Measurements from ENCODE around the gene TMEM200A. TPM values are rescaled to one million over a fixed set of nuclear protein-coding genes. Genes with fewer than 3 reads are reported as not detected.

Gene TMEM200A
- total RNA-seq, 2 donors from 2014 or later, result 0.66 to 1.0 TPM

DNA sequence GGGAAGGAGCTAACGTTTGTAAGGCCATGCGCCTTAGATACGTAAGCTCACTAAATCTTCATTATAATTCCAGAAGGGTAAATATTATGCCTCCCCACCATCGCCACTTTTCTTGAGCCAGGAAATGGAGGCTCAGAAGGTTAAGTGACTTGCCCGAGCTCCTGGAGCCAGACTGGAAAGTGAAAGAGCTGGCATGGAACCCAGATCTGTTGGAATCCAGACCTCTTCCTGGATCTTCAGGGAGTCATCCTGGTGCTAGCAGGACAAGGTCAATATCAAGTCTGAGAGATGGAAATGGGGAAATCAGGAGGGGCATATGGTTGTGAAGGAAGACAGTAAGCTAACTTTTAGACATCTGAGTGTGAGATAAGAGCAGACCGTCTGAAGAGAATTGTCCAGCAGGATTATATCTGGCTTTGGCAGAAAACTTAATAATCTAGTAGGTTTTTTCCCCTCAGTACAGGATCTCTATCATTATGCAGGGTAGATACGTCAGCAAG, 6.2 kb downstream of the TMEM200A start:
- DNase-seq, result no peak
- H3K27me3 ChIP-seq, result no peaks in the 10 kb centered on the region

DNA sequence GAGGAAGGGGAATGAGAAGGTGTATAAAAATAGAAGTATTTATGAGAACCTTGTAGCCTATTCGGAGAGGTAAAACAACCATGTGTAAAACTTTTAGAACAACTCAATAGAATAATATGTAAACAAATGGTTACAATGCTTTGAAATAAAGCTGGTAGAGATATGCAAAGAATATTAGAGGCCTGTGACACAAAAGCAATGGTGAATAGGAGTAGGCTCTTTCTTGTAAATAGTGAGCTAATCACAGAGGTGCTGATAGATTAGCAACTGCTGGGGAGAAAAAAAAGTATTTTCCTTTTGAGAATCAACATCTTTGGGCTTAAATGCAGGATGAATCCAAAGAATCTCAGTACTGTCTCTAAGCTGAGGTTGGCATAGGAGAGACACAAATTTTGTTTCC, 7.0 kb downstream of the TMEM200A start:
- Histone ChIP-seq H3K27me3 (no peaks in the 10 kb centered on the region), H3K4me1 (no peaks in the 10 kb centered on the region), H3K4me3 (no peak overlapping the region), H3K36me3 (replicated peaks in 1 of 2; ENCODE audit: insufficient read depth in 1 of 2, low read depth in 2 of 2) (no peaks in the 10 kb centered on the region), H3K27ac (no peak overlapping the region), H3K9me3 (no peaks in the 10 kb centered on the region)
- intact Hi-C loops (cut with DNase I), result no loop called here
- TF ChIP-seq, protein P1, sequence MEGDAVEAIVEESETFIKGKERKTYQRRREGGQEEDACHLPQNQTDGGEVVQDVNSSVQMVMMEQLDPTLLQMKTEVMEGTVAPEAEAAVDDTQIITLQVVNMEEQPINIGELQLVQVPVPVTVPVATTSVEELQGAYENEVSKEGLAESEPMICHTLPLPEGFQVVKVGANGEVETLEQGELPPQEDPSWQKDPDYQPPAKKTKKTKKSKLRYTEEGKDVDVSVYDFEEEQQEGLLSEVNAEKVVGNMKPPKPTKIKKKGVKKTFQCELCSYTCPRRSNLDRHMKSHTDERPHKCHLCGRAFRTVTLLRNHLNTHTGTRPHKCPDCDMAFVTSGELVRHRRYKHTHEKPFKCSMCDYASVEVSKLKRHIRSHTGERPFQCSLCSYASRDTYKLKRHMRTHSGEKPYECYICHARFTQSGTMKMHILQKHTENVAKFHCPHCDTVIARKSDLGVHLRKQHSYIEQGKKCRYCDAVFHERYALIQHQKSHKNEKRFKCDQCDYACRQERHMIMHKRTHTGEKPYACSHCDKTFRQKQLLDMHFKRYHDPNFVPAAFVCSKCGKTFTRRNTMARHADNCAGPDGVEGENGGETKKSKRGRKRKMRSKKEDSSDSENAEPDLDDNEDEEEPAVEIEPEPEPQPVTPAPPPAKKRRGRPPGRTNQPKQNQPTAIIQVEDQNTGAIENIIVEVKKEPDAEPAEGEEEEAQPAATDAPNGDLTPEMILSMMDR (IDR thresholded peaks at IDR 0.05), result no peak
- no peak for TF ChIP-seq POLR2A (IDR thresholded peaks at IDR 0.05)
- WGBS, 2 donors, result 74 to 92% methylated on average over 1 of the region's 1 CpG
- no peak for DNase-seq
- ATAC-seq, result no peak

More for the DNA sequence above, 6.2 kb downstream of the TMEM200A start:
- no peak for TF ChIP-seq POLR2A (IDR thresholded peaks at IDR 0.05)
- TF ChIP-seq, protein P1 (IDR thresholded peaks at IDR 0.05), result no peak
- H3K4me1 ChIP-seq, result no peaks in the 10 kb centered on the region
- intact Hi-C loops (cut with DNase I), result no loop called here
- H3K9me3 ChIP-seq, result no peaks in the 10 kb centered on the region
- H3K27ac ChIP-seq, result no peak overlapping the region
- H3K36me3 ChIP-seq (replicated peaks in 1 of 2; ENCODE audit: insufficient read depth in 1 of 2, low read depth in 2 of 2), result no peaks in the 10 kb centered on the region
- no peak overlapping the region for H3K4me3 ChIP-seq
- no peak for ATAC-seq
- 48 to 61% methylated on average over 7 of the region's 7 CpGs for whole genome bisulfite sequencing, 2 donors

DNA sequence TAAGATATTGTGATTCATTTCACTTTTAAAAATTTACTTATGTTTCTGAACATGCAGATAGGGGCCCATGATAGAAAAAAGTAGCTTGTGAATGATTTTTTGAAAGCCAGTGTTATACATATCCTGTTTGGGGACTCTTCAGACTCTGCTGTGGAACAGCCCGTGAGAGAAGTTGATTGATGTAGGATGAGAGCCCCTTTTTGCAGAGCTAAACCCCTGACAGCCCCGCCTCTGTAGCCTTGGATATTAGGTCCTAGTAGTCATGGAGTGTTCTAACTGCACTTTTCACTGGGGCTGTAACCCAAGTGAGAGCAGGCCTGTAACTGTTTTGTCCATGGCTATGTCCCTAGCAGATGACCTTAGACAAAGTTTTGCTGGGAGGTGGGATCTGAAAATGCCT, 8.2 kb downstream of the TMEM200A start:
- Histone ChIP-seq H3K27me3 (no peaks in the 10 kb centered on the region), H3K27ac (no peak overlapping the region), H3K4me3 (no peak overlapping the region), H3K36me3 (replicated peaks in 1 of 2; ENCODE audit: insufficient read depth in 1 of 2, low read depth in 2 of 2) (no peaks in the 10 kb centered on the region), H3K9me3 (no peaks in the 10 kb centered on the region), H3K4me1 (no peaks in the 10 kb centered on the region)
- intact Hi-C loops (cut with DNase I), result no loop called here
- no peak for DNase-seq
- 31 to 51% methylated on average over 2 of the region's 2 CpGs for WGBS, 2 donors
- no peak for ATAC-seq
- TF ChIP-seq, protein P1 (IDR thresholded peaks at IDR 0.05), result no peak
- no peak for TF ChIP-seq POLR2A (IDR thresholded peaks at IDR 0.05)

DNA sequence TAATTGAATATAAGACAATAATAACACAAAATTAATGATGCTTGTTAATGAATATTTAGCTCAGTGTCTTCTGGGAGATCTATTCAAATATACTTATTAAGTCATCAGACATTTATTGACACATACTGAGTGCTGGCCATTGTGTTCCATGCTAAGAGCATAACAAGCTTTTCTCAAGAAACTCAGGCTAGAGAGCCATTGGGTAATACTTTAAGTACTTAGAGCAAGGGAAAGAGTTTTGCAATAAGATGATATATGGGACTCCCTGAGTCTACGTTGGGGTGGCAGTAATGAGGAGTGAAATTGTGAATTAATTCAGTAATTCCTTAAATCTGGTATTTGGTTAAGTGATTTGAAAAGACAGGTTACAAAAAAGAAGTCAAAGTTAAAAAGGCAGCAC, 11.1 kb downstream of the TMEM200A start:
- no peak overlapping the region for H3K4me3 ChIP-seq
- no peaks in the 10 kb centered on the region for H3K9me3 ChIP-seq
- no peak for ATAC-seq
- intact Hi-C loops (cut with DNase I), result no loop called here
- no peak overlapping the region for H3K27ac ChIP-seq
- whole genome bisulfite sequencing, 2 donors, result 16 to 57% methylated on average over 1 of the region's 1 CpG
- no peaks in the 10 kb centered on the region for H3K36me3 ChIP-seq (replicated peaks in 1 of 2; ENCODE audit: insufficient read depth in 1 of 2, low read depth in 2 of 2)
- H3K4me1 ChIP-seq, result no peaks in the 10 kb centered on the region
- TF ChIP-seq POLR2A (IDR thresholded peaks at IDR 0.05), result no peak
- TF ChIP-seq, protein P1 (IDR thresholded peaks at IDR 0.05), result no peak
- DNase-seq, result no peak
- H3K27me3 ChIP-seq, result no peaks in the 10 kb centered on the region

DNA sequence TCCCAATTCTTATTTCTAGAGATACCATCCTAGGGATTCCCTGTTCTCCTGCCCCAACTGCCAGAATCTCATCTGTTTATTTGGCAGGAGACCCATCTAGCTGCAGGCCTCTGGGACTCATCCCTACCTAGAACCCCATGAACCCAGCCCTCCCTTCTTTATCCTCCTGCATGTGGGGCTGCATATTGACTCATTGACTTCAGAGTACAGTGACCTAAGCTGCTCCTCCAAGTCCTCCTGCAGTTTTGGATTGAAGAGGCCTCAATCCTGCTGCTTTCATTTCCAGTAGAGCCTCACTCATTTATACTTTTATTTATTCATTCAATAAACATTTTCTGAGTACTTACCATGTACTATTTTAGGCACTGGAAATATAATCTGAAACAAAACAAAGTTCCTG, 11.6 kb downstream of the TMEM200A start:
- ATAC-seq (no peak), DNase-seq (no peak)
- no peak for TF ChIP-seq POLR2A (IDR thresholded peaks at IDR 0.05)
- TF ChIP-seq, protein P1 (IDR thresholded peaks at IDR 0.05), result no peak
- no peak overlapping the region for H3K4me3 ChIP-seq
- no peaks in the 10 kb centered on the region for H3K9me3 ChIP-seq
- no peak overlapping the region for H3K27ac ChIP-seq
- intact Hi-C loops (cut with DNase I), result no loop called here
- no peaks in the 10 kb centered on the region for H3K36me3 ChIP-seq (replicated peaks in 1 of 2; ENCODE audit: insufficient read depth in 1 of 2, low read depth in 2 of 2)
- H3K4me1 ChIP-seq, result no peaks in the 10 kb centered on the region
- H3K27me3 ChIP-seq, result no peaks in the 10 kb centered on the region

Measured in body of pancreas (tissue), 4 donors.